ENCODE measurements around the gene FLT3LG. TPM values are rescaled to one million over a fixed set of nuclear protein-coding genes. Genes with fewer than 3 reads are reported as not detected.
A peak's percentile ranks its signal among the peaks of the same experiment; 100 is the strongest.

The FLT3LG gene
- total RNA-seq, 1 experiment from 2014 or later: 12.7 TPM

DNA sequence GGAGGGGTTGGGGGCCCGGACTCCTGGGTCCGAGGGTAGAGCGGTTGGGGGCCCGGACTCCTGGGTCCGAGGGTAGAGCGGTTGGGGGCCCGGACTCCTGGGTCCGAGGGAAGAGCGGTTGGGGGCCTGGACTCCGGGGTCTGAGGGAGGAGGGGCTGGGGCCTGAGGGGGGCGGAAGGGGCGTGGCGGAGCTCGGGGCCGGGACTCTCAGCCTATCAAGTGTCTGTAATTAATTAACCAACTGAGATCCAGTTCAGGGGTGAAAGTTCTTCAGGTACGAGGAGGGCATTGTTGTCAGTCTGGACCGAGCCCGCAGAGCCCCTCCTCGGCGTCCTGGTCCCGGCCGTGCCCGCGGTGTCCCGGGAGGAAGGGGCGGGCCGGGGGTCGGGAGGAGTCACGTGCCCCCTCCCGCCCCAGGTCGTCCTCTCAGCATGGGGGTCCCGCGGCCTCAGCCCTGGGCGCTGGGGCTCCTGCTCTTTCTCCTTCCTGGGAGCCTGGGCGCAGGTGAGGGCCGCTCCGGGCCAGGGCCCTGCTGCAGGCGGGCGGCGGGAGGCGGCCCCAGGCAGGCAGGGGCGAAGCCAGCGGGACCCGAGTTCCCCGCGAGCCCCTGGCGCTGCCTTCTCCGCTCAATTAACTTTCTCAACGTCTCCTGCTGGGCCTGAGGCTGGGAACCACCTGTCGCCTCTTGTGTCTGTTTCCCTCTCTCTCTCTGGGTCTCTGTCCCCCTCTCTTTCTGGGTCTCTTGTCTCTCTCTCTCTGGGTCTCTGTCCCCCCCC lies 39.1 kb downstream of the FLT3LG start:
- DNase-seq (ENCODE audit: low read depth): no peak

DNA sequence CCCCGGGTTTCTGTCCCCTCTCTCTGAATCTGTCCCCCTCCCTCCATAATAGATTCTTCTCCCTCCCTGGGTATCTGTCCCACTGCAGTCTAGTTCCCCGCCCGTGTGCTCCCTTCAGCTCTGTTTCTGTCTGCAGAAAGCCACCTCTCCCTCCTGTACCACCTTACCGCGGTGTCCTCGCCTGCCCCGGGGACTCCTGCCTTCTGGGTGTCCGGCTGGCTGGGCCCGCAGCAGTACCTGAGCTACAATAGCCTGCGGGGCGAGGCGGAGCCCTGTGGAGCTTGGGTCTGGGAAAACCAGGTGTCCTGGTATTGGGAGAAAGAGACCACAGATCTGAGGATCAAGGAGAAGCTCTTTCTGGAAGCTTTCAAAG lies 39.7 kb downstream of the FLT3LG start:
- no peak for DNase-seq (ENCODE audit: low read depth)

GRCh38 chr19:49514151-49514550 lies 40.1 kb downstream of the FLT3LG start:
- DNase-seq (ENCODE audit: low read depth): no peak

- DNase-seq (ENCODE audit: low read depth): no peak
These were observed 41.8 kb downstream of the FLT3LG start for GRCh38 chr19:49515767-49516166.

DNA sequence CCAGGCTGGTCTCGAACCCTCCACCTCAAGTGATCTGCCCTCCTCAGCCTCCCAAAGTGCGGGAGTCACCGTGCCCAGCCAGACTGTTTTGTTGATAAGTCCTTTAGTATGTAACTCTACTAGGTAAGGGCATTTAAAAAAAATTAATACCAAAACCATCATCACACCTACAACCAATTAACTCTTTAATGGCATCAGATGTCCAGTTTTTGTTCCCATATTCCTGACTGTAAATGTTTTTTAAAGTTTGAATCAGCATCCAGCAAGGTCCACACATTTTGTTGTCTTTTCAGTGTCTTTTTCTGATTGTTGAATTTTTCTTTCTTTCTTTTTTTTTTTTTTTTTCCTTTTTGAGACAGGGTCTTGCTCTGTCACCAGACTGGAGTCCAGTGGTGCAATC lies 44.0 kb downstream of the FLT3LG start:
- no peak for DNase-seq (ENCODE audit: low read depth)

GRCh38 chr19:49520705-49521319 lies 46.8 kb downstream of the FLT3LG start:
- DNase-seq (ENCODE audit: low read depth): no peak

DNA sequence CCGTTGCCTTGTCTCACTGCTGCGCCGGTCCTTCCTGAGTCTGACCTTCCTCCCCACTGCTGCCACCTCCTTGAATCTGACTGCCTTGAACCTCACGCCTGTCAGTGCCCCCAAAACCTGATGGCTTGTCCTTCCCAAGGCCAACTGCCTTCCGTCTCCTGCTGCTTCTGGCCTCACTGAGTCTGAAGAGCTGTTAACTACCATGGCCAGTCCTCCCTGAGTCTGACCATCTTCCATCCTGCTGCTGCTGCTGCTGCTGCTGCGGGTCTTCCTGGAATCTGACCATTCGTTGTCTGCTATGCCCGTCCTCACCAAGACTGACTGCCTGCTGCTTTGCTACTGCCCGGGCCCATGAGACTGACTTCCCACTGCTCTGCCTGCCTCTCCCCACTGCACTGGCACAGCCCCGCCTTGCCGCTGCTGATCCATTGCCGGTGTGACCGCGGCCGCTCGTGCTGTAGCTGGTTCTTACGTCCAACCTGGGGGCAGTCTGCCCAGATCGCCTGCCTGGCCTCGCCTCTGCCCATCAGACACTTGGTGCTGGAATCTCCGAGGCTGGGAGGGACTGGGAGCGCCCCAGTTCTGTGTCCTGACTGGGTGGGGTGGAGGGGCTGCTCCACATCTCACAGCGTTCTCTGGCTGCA lies 50.9 kb downstream of the FLT3LG start:
- no peak for DNase-seq (ENCODE audit: low read depth)

DNA sequence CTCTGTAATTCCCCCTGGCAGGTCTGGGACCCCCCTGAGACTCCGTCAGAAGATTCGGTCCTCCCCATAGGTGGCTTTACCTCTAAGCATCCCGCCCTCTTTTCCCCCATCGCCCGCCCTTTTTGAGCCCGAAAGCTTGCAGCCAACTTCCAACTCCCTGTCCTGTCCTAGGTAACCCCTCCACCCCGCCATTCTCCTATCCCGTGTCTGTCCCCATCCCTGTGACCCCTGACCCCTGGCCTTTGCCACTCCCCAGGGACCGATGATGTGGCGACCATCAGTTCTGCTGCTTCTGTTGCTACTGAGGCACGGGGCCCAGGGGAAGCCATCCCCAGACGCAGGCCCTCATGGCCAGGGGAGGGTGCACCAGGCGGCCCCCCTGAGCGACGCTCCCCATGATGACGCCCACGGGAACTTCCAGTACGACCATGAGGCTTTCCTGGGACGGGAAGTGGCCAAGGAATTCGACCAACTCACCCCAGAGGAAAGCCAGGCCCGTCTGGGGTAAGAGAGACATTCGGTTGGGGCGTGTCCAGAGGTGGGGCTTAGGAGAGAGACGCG lies 54.3 kb downstream of the FLT3LG start:
- peak; percentile 62 for DNase-seq (ENCODE audit: low read depth)

DNA sequence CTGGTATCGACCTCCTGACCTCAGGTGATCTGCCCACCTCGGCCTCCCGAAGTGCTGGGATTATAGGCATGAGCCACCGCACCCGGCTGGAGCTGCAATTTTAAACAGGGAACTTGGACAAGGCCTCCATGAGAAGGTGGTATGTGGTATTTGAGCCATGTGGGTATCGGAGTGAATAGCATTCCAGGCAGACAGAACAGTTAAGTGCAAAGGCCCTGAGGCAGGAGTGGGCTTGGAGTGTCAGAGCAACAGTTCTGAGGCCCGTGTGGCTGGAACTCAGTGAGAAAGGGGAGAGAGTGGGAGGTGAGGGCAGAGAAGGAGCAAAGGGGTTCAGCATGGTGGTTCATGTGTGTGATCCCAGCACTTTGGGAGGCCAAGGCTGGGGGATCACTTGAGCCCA lies 56.7 kb downstream of the FLT3LG start:
- DNase-seq (ENCODE audit: low read depth): no peak

GRCh38 chr19:49533551-49534488 lies 59.8 kb downstream of the FLT3LG start:
- DNase-seq (ENCODE audit: low read depth): peak; percentile 61

- no peak for DNase-seq (ENCODE audit: low read depth)
These were observed 60.8 kb downstream of the FLT3LG start for GRCh38 chr19:49534632-49535385.

Other genes with a start within 250 kb of the FLT3LG start
- 0.10 and 0.12 TPM in 2 replicates for gene SLC6A16, start 149.0 kb upstream of the FLT3LG start, total RNA-seq (2014; rRNA removed; shearing (Covaris generic))
- not detected in 2 replicates for gene CD37, start 138.8 kb upstream of the FLT3LG start, total RNA-seq (2014; rRNA removed; shearing (Covaris generic))
- gene TEAD2, start 111.8 kb upstream of the FLT3LG start, total RNA-seq (2014; rRNA removed; shearing (Covaris generic)): 34.2 and 36.4 TPM in 2 replicates
- 0.24 and 0.59 TPM in 2 replicates for gene DKKL1, start 110.3 kb upstream of the FLT3LG start, total RNA-seq (2014; rRNA removed; shearing (Covaris generic))
- gene KASH5, start 86.0 kb upstream of the FLT3LG start, total RNA-seq (2014; rRNA removed; shearing (Covaris generic)): not detected in 2 replicates
- not detected in 2 replicates for gene PTH2, start 50.8 kb upstream of the FLT3LG start, total RNA-seq (2014; rRNA removed; shearing (Covaris generic))
- not detected in 2 replicates for gene GFY, start 48.8 kb upstream of the FLT3LG start, total RNA-seq (2014; rRNA removed; shearing (Covaris generic))
- gene SLC17A7, start 32.7 kb upstream of the FLT3LG start, total RNA-seq (2014; rRNA removed; shearing (Covaris generic)): 0.84 and 1.9 TPM in 2 replicates
- gene PIH1D1, start 22.4 kb upstream of the FLT3LG start, total RNA-seq (2014; rRNA removed; shearing (Covaris generic)): 176 and 221 TPM in 2 replicates
- gene ALDH16A1, start 21.0 kb upstream of the FLT3LG start, total RNA-seq (2014; rRNA removed; shearing (Covaris generic)): 12.9 and 20.3 TPM in 2 replicates
- 2,557 and 2,630 TPM in 2 replicates for gene RPL13A, start 13.4 kb downstream of the FLT3LG start, total RNA-seq (2014; rRNA removed; shearing (Covaris generic))
- gene RPS11, start 22.2 kb downstream of the FLT3LG start, total RNA-seq (2014; rRNA removed; shearing (Covaris generic)): 4,830 and 4,921 TPM in 2 replicates
- 14.7 and 22.9 TPM in 2 replicates for gene FCGRT, start 38.4 kb downstream of the FLT3LG start, total RNA-seq (2014; rRNA removed; shearing (Covaris generic))
- gene RCN3, start 53.8 kb downstream of the FLT3LG start, total RNA-seq (2014; rRNA removed; shearing (Covaris generic)): 145 and 157 TPM in 2 replicates
- 159 TPM in 2 replicates for gene NOSIP, start 106.3 kb downstream of the FLT3LG start, total RNA-seq (2014; rRNA removed; shearing (Covaris generic))
- gene PRRG2, start 107.1 kb downstream of the FLT3LG start, total RNA-seq (2014; rRNA removed; shearing (Covaris generic)): 0.10 TPM in 1 of 2 replicates, not detected in the other
- gene PRR12, start 117.0 kb downstream of the FLT3LG start, total RNA-seq (2014; rRNA removed; shearing (Covaris generic)): 1.1 and 2.3 TPM in 2 replicates
- 81.8 and 84.2 TPM in 2 replicates for gene RRAS, start 165.9 kb downstream of the FLT3LG start, total RNA-seq (2014; rRNA removed; shearing (Covaris generic))
- gene SCAF1, start 168.0 kb downstream of the FLT3LG start, total RNA-seq (2014; rRNA removed; shearing (Covaris generic)): 7.1 and 16.0 TPM in 2 replicates
- 58.4 and 87.0 TPM in 2 replicates for gene IRF3, start 191.6 kb downstream of the FLT3LG start, total RNA-seq (2014; rRNA removed; shearing (Covaris generic))
- gene BCL2L12, start 191.7 kb downstream of the FLT3LG start, total RNA-seq (2014; rRNA removed; shearing (Covaris generic)): 19.7 and 26.8 TPM in 2 replicates
- gene PRMT1, start 203.1 kb downstream of the FLT3LG start, total RNA-seq (2014; rRNA removed; shearing (Covaris generic)): 334 and 387 TPM in 2 replicates
- gene ADM5, start 215.4 kb downstream of the FLT3LG start, total RNA-seq (2014; rRNA removed; shearing (Covaris generic)): 0.72 and 0.78 TPM in 2 replicates
- gene CPT1C, start 216.9 kb downstream of the FLT3LG start, total RNA-seq (2014; rRNA removed; shearing (Covaris generic)): 18.3 and 21.8 TPM in 2 replicates

Data from RPMI7951 (cell line).